ENCODE results near the gene SEPTIN1. TPM values are rescaled to one million over a fixed set of nuclear protein-coding genes. Genes with fewer than 3 reads are reported as not detected.
A peak's percentile ranks its signal among the peaks of the same experiment; 100 is the strongest.

Gene SEPTIN1
- total and polyA plus RNA-seq, 2 of the 13 experiments (the other 11 are each of a cell fraction or from before 2014, with no cell fraction given), result 0.18 to 0.67 TPM

- TF ChIP-seq ZNF609 (CRISPR knock-in tag; IDR thresholded peaks at IDR 0.05; ENCODE audit: borderline replicate concordance) (no peak), SP4 (CRISPR knock-in tag; IDR thresholded peaks at IDR 0.05) (peak; percentile 57; the same call in 1 of the 2 replicates), ZNF335 (CRISPR knock-in tag; IDR thresholded peaks at IDR 0.05) (peak; percentile 30; the same call in 1 of the 2 replicates), MATR3 (CRISPR knock-in tag; IDR thresholded peaks at IDR 0.05) (no peak), TCF7L2 (IDR thresholded peaks at IDR 0.05; ENCODE audit: low read depth, low read length) (no peak), ZNF142 (CRISPR knock-in tag; IDR thresholded peaks at IDR 0.05) (peak; percentile 40; the same call in 1 of the 2 replicates), ATF7 (IDR thresholded peaks at IDR 0.05) (no peak), ATF7 (CRISPR knock-in tag; IDR thresholded peaks at IDR 0.05) (no peak), ZNF878 (CRISPR knock-in tag; IDR thresholded peaks at IDR 0.05) (no peak), ZNF282 (IDR thresholded peaks at IDR 0.05; ENCODE audit: partially characterized antibody) (no peak), SP1 (IDR thresholded peaks at IDR 0.05) (no peak), SP1 (CRISPR knock-in tag; IDR thresholded peaks at IDR 0.05) (peak; percentile 39), MED1 (CRISPR knock-in tag; IDR thresholded peaks at IDR 0.05) (peak; percentile 68), E2F1 (CRISPR knock-in tag; IDR thresholded peaks at IDR 0.05) (no peak), SIN3B (IDR thresholded peaks at IDR 0.05; ENCODE audit: low read length) (no peak), FIP1L1 (IDR thresholded peaks at IDR 0.05; ENCODE audit: borderline replicate concordance, insufficient read depth, low read depth, low read length) (no peak), MBNL3 (CRISPR knock-in tag; conservative IDR thresholded peaks at IDR 0.05) (no peak), REXO4 (CRISPR knock-in tag; IDR thresholded peaks at IDR 0.05; ENCODE audit: borderline replicate concordance) (no peak), ZMYM3 (CRISPR knock-in tag; IDR thresholded peaks at IDR 0.05) (peak; percentile 62; the same call in 1 of the 2 replicates)
Measured at GRCh38 chr16:30409125-30410060, 27.0 kb upstream of the SEPTIN1 start (continued).
